GM20431 (cell line): ENCODE measurements around the gene PACSIN1.

ENCODE experiments used
- in situ Hi-C: fragments of 300-500 bp; cut with MseI, MboI; formaldehyde crosslinking; loops from one replicate; pipeline ENCODE4 v1.15.0; 2020; ENCODE audit warnings: low sequenced_read_pairs; ENCODE audit not compliant: unreplicated experiment

PACSIN1 gene

GRCh38 chr6:34573567-34574183 lies 107.8 kb downstream of the PACSIN1 start:
- in situ Hi-C loops = no loop called here

- in situ Hi-C loops = no loop called here
Observed at GRCh38 chr6:34574647-34575293, 108.9 kb downstream of the PACSIN1 start.

GRCh38 chr6:34575326-34575725 lies 109.5 kb downstream of the PACSIN1 start:
- in situ Hi-C loops = no loop called here

- in situ Hi-C loops = no loop called here
Observed at GRCh38 chr6:34576286-34576955, 110.5 kb downstream of the PACSIN1 start.

- in situ Hi-C loops = no loop called here
Observed at GRCh38 chr6:34578445-34579262, 112.8 kb downstream of the PACSIN1 start.

- in situ Hi-C loops = no loop called here
Observed at GRCh38 chr6:34580707-34581560, 115.1 kb downstream of the PACSIN1 start.

- in situ Hi-C loops = no loop called here
Observed at GRCh38 chr6:34581561-34581920, 115.7 kb downstream of the PACSIN1 start.

- in situ Hi-C loops = no loop called here
Observed at GRCh38 chr6:34583461-34583860, 117.6 kb downstream of the PACSIN1 start.

GRCh38 chr6:34583861-34584604 lies 118.2 kb downstream of the PACSIN1 start:
- in situ Hi-C loops = no loop called here

- in situ Hi-C loops = no loop called here
Observed at GRCh38 chr6:34584694-34585093, 118.8 kb downstream of the PACSIN1 start.
